Caco-2 (cell line): Measurements from ENCODE around the gene CD302. TPM values are rescaled to one million over a fixed set of nuclear protein-coding genes. Genes with fewer than 3 reads are reported as not detected.

Experiments used
- BruUV-seq: library from RNA; stranded (reverse); fragments of 400-500 nt; replicated peaks from 2 replicates; lab custom pipeline; 2021; lab: Mats Ljungman, UMichigan
- CTCF ChIA-PET: fragments of 300-600 bp; sonication (Branson Sonifier 250); formaldehyde crosslinking; loops from one replicate; lab custom pipeline; 2022; ENCODE audit warnings: antibody characterized with exemption; lab: Charles Lee
- POLR2A ChIA-PET: fragments of 300-600 bp; sonication (Branson Sonifier 250); formaldehyde crosslinking; loops from one replicate; lab custom pipeline; 2022; ENCODE audit warnings: antibody characterized with exemption; lab: Charles Lee
- DNase-seq, 2 experiments: peaks; one replicate each; pipeline versions ENCODE4 v3.0.0 to v3.0.0-alpha.2; 2020 to 2022
- H3K27me3 ChIP-seq: replicated peaks from 2 replicates; pipeline ENCODE4 v1.6.0; 2011; ENCODE audit warnings: low read length; ENCODE audit not compliant: control insufficient read depth, insufficient read depth
- H3K36me3 ChIP-seq: 2 replicates; pipeline ENCODE4 v1.5.1; 2011; ENCODE audit warnings: low read length; ENCODE audit not compliant: control insufficient read depth, insufficient read depth
- H3K4me1 ChIP-seq: fragments of 250-450 bp; sonication (Bioruptor Pico); 2 replicates; pipeline ENCODE4 v1.5.1; 2020; ENCODE audit warnings: mild to moderate bottlenecking
- H3K4me3 ChIP-seq: 2 replicates; pipeline ENCODE4 v1.5.1; 2011; ENCODE audit warnings: low read depth, mild to moderate bottlenecking, control low read depth, low read length
- H3K9me3 ChIP-seq: fragments of 250-450 bp; sonication (Bioruptor Pico); 2 replicates; pipeline ENCODE4 v1.5.1; 2020; ENCODE audit warnings: mild to moderate bottlenecking, moderate library complexity
- H3K27ac Mint-ChIP-seq: one replicate; pipeline ENCODE4 v1.8.0; 2022; ENCODE audit warnings: mixed read lengths; ENCODE audit not compliant: unreplicated experiment
- H3K27me3 Mint-ChIP-seq: one replicate; pipeline ENCODE4 v1.8.0; 2022; ENCODE audit warnings: mixed read lengths; ENCODE audit not compliant: insufficient read depth, unreplicated experiment
- H3K36me3 Mint-ChIP-seq: one replicate; pipeline ENCODE4 v1.8.0; 2022; ENCODE audit warnings: mild to moderate bottlenecking, mixed read lengths; ENCODE audit not compliant: insufficient read depth, unreplicated experiment
- H3K4me1 Mint-ChIP-seq: one replicate; pipeline ENCODE4 v1.8.0; 2022; ENCODE audit warnings: low read depth, mixed read lengths; ENCODE audit not compliant: unreplicated experiment
- H3K4me3 Mint-ChIP-seq: one replicate; pipeline ENCODE4 v1.8.0; 2022; ENCODE audit warnings: mild to moderate bottlenecking, moderate library complexity, mixed read lengths; ENCODE audit not compliant: unreplicated experiment
- H3K9me3 Mint-ChIP-seq: one replicate; pipeline ENCODE4 v1.8.0; 2022; ENCODE audit warnings: mixed read lengths; ENCODE audit not compliant: unreplicated experiment
- CTCF ChIP-seq, 2 experiments: fragments of 200-600 bp in 1 of 2; IDR thresholded peaks; 1 replicate in 1 of 2; 2 replicates in 1 of 2; pipeline versions ENCODE4 v1.5.1 to v1.8.0; 2011 to 2022; ENCODE audit warnings: antibody characterized with exemption in 1 of 2, control low read depth in 1 of 2, inconsistent platforms in 1 of 2, low read depth in 1 of 2, low read length in 1 of 2, mild to moderate bottlenecking in 1 of 2, moderate library complexity in 1 of 2; ENCODE audit not compliant: insufficient read depth in 1 of 2, severe bottlenecking in 1 of 2, unreplicated experiment in 1 of 2
- intact Hi-C: fragments of 100-400 bp; cut with micrococcal nuclease; formaldehyde crosslinking; loops from one replicate; pipeline ENCODE4 v1.10.0; 2022; ENCODE audit not compliant: unreplicated experiment
- total RNA-seq: library from RNA; stranded (reverse); gene quantifications from 2 replicates; pipeline ENCODE4 v1.2.3, GENCODE V29; 2022

The CD302 gene
- total RNA-seq, 1 experiment from 2014 or later: 7.5 TPM

- peaks cover 9% of the 10 kb centered on the region for H3K4me1 Mint-ChIP-seq
- no peaks in the 10 kb centered on the region for H3K27me3 Mint-ChIP-seq
- CTCF ChIA-PET: interaction anchor here (0.6 to 0.7 kb wide), 2 partner anchors 11 to 263 kb away, joined by 3 read pairs; no protein-coding TSS in a partner anchor
- TSS peak; percentile 20 for BruUV-seq
- no peak overlapping the region for H3K4me3 Mint-ChIP-seq
- H3K9me3 Mint-ChIP-seq: no peaks in the 10 kb centered on the region
- H3K9me3 ChIP-seq: no peaks in the 10 kb centered on the region
- H3K36me3 Mint-ChIP-seq: peaks cover 77% of the 10 kb centered on the region
- H3K36me3 ChIP-seq: no peaks in the 10 kb centered on the region; the same call in none of the 2 replicates
- intact Hi-C loops: no loop called here
- POLR2A ChIA-PET: interaction anchor here (0.6 to 1.5 kb wide), 2 partner anchors 59 to 144 kb away, joined by 4 to 8 read pairs; no protein-coding TSS in a partner anchor
- no peak overlapping the region for H3K4me3 ChIP-seq
- H3K4me1 ChIP-seq: peaks cover 25% of the 10 kb centered on the region
- no peak overlapping the region for H3K27ac Mint-ChIP-seq
- TF ChIP-seq CTCF (IDR thresholded peaks at IDR 0.05; ENCODE audit: insufficient read depth in 1 of 2, low read depth in 1 of 2, low read length in 1 of 2, severe bottlenecking in 1 of 2, unreplicated experiment in 1 of 2): no peak
- no peaks in the 10 kb centered on the region for H3K27me3 ChIP-seq
- DNase-seq: no peak
Measured at GRCh38 chr2:159759577-159759976, 38.4 kb downstream of the CD302 start.

GRCh38 chr2:159758686-159759085, 39.3 kb downstream of the CD302 start:
- TF ChIP-seq CTCF (IDR thresholded peaks at IDR 0.05; ENCODE audit: insufficient read depth in 1 of 2, low read depth in 1 of 2, low read length in 1 of 2, severe bottlenecking in 1 of 2, unreplicated experiment in 1 of 2): no peak
- intact Hi-C loops: no loop called here
- no peaks in the 10 kb centered on the region for H3K27me3 Mint-ChIP-seq
- H3K36me3 ChIP-seq: no peaks in the 10 kb centered on the region; the same call in none of the 2 replicates
- H3K4me3 Mint-ChIP-seq: peak overlapping the region; percentile 10
- no peaks in the 10 kb centered on the region for H3K9me3 Mint-ChIP-seq
- peaks cover 25% of the 10 kb centered on the region for H3K4me1 ChIP-seq
- POLR2A ChIA-PET: interaction anchor here (1.5 kb wide), 1 partner anchor 143 kb away, joined by 8 read pairs; no protein-coding TSS in a partner anchor
- CTCF ChIA-PET: interaction anchor here (0.7 kb wide), 1 partner anchor 264 kb away, joined by 3 read pairs; no protein-coding TSS in a partner anchor
- H3K9me3 ChIP-seq: no peaks in the 10 kb centered on the region
- H3K36me3 Mint-ChIP-seq: peaks cover 68% of the 10 kb centered on the region
- no peaks in the 10 kb centered on the region for H3K27me3 ChIP-seq
- H3K4me1 Mint-ChIP-seq: peaks cover 9% of the 10 kb centered on the region
- H3K4me3 ChIP-seq: no peak overlapping the region
- peak overlapping the region; percentile 86 for H3K27ac Mint-ChIP-seq
- DNase-seq: peak in 1 of 2 experiments; percentile 65
- no TSS peak for BruUV-seq

GRCh38 chr2:159758239-159758638, 39.8 kb downstream of the CD302 start:
- DNase-seq: no peak
- H3K9me3 Mint-ChIP-seq: no peaks in the 10 kb centered on the region
- Histone ChIP-seq H3K4me3 (no peak overlapping the region), H3K36me3 (no peaks in the 10 kb centered on the region; the same call in none of the 2 replicates), H3K9me3 (no peaks in the 10 kb centered on the region), H3K27me3 (no peaks in the 10 kb centered on the region), H3K4me1 (peaks cover 25% of the 10 kb centered on the region)
- H3K4me1 Mint-ChIP-seq: peaks cover 9% of the 10 kb centered on the region
- no peaks in the 10 kb centered on the region for H3K27me3 Mint-ChIP-seq
- H3K36me3 Mint-ChIP-seq: peaks cover 64% of the 10 kb centered on the region
- ChIA-PET CTCF (no interaction called here), POLR2A (no interaction called here)
- intact Hi-C loops: no loop called here
- TF ChIP-seq CTCF (IDR thresholded peaks at IDR 0.05; ENCODE audit: insufficient read depth in 1 of 2, low read depth in 1 of 2, low read length in 1 of 2, severe bottlenecking in 1 of 2, unreplicated experiment in 1 of 2): no peak
- no TSS peak for BruUV-seq
- peak overlapping the region; percentile 10 for H3K4me3 Mint-ChIP-seq
- H3K27ac Mint-ChIP-seq: peak overlapping the region; percentile 86
